ENCODE results near the gene DESI1.
"Not testable (repeated sequence)": the region's sequence is repeated elsewhere in the genome, so short reads cannot be mapped to it uniquely, and the experiment has no call there.

The DESI1 gene

GRCh38 chr22:41596776-41597634, 23.8 kb downstream of the DESI1 start:
- peak; percentile 82 for TF ChIP-seq CTCF (IDR thresholded peaks at IDR 0.05; ENCODE audit: low read depth, low read length)
- H3K4me3 ChIP-seq (ENCODE audit: low read depth, low read length): no peak overlapping the region

- no peak overlapping the region for H3K4me3 ChIP-seq (ENCODE audit: low read depth, low read length)
- TF ChIP-seq CTCF (IDR thresholded peaks at IDR 0.05; ENCODE audit: low read depth, low read length): no peak
Measured at GRCh38 chr22:41595703-41596102, 25.1 kb downstream of the DESI1 start.

- not testable (repeated sequence) for H3K4me3 ChIP-seq (ENCODE audit: low read depth, low read length)
Measured at GRCh38 chr22:41593336-41593960, 27.4 kb downstream of the DESI1 start.

GRCh38 chr22:41589391-41590241, 31.2 kb downstream of the DESI1 start, which contains the start of gene PMM1:
Gene PMM1 (minus strand): TSS chr22:41589840. CDS start chr22:41589805, 35 bp downstream.
- H3K4me3 ChIP-seq (ENCODE audit: low read depth, low read length): peak within 1 kb of the TSS; percentile 90
- TF ChIP-seq CTCF (IDR thresholded peaks at IDR 0.05; ENCODE audit: low read depth, low read length): no peak

- TF ChIP-seq CTCF (IDR thresholded peaks at IDR 0.05; ENCODE audit: low read depth, low read length): no peak
- H3K4me3 ChIP-seq (ENCODE audit: low read depth, low read length): no peak overlapping the region
Measured at GRCh38 chr22:41587347-41587723, 33.5 kb downstream of the DESI1 start.

- TF ChIP-seq CTCF (IDR thresholded peaks at IDR 0.05; ENCODE audit: low read depth, low read length): no peak
- H3K4me3 ChIP-seq (ENCODE audit: low read depth, low read length): no peak overlapping the region
Measured at GRCh38 chr22:41585898-41586297, 34.9 kb downstream of the DESI1 start.

- TF ChIP-seq CTCF (IDR thresholded peaks at IDR 0.05; ENCODE audit: low read depth, low read length): no peak
- no peak overlapping the region for H3K4me3 ChIP-seq (ENCODE audit: low read depth, low read length)
Measured at GRCh38 chr22:41584881-41585280, 36.0 kb downstream of the DESI1 start.
